HG02678 (cell line): ENCODE data around the gene POLE2.
A peak's percentile ranks its signal among the peaks of the same experiment; 100 is the strongest.
"Not testable (repeated sequence)": the region's sequence is repeated elsewhere in the genome, so short reads cannot be mapped to it uniquely, and the experiment has no call there.

Experiments used
- ATAC-seq: cut with Tn5 transposase; IDR thresholded peaks from one replicate; pipeline ENCODE4 v1.9.1; 2021; ENCODE audit warnings: mild to moderate bottlenecking, moderate library complexity; ENCODE audit not compliant: unreplicated experiment

Gene POLE2

GRCh38 chr14:49670475-49670874, 17.5 kb downstream of the POLE2 start:
- ATAC-seq = no peak

GRCh38 chr14:49659526-49660455, 28.2 kb downstream of the POLE2 start:
- ATAC-seq = no peak

- not testable (repeated sequence) for ATAC-seq
Measured at GRCh38 chr14:49657500-49657899, 30.5 kb downstream of the POLE2 start.

GRCh38 chr14:49654511-49654910, 33.5 kb downstream of the POLE2 start:
- no peak for ATAC-seq

GRCh38 chr14:49653508-49653907, 34.5 kb downstream of the POLE2 start:
- no peak for ATAC-seq

- ATAC-seq = no peak
Measured at GRCh38 chr14:49642163-49642562, 45.9 kb downstream of the POLE2 start.

- ATAC-seq = no peak
Measured at GRCh38 chr14:49641697-49642129, 46.3 kb downstream of the POLE2 start.

- no peak for ATAC-seq
Measured at GRCh38 chr14:49640540-49641417, 47.2 kb downstream of the POLE2 start.

GRCh38 chr14:49637534-49638078, 50.4 kb downstream of the POLE2 start:
- ATAC-seq = no peak

GRCh38 chr14:49636866-49637265, 51.1 kb downstream of the POLE2 start:
- ATAC-seq = no peak

- ATAC-seq = peak; percentile 25
Measured at GRCh38 chr14:49634547-49635334, 53.3 kb downstream of the POLE2 start, which contains the start of gene DNAAF2. DNAAF2 (minus strand) TSS chr14:49635244; CDS start chr14:49635149, 95 bp downstream.

- peak; percentile 78 for ATAC-seq
Measured at GRCh38 chr14:49633640-49634546, 54.1 kb downstream of the POLE2 start.

GRCh38 chr14:49623941-49624839, 63.8 kb downstream of the POLE2 start:
- no peak for ATAC-seq

GRCh38 chr14:49623387-49623786, 64.6 kb downstream of the POLE2 start:
- ATAC-seq = no peak

- no peak for ATAC-seq
Measured at GRCh38 chr14:49622022-49622607, 65.9 kb downstream of the POLE2 start.

GRCh38 chr14:49621114-49621881, 66.7 kb downstream of the POLE2 start:
- peak; percentile 31 for ATAC-seq
